HFFc6 (cell line): ENCODE measurements around the gene OLFML3. TPM values are rescaled to one million over a fixed set of nuclear protein-coding genes. Genes with fewer than 3 reads are reported as not detected.

Source experiments
- DNase-seq: peaks from one replicate; pipeline ENCODE4 v3.0.0-alpha.2; 2018
- H3K27ac Mint-ChIP-seq: 2 replicates; pipeline ENCODE4 v1.8.0; 2020; ENCODE audit warnings: mild to moderate bottlenecking, mixed read lengths
- H3K27me3 Mint-ChIP-seq: 2 replicates; pipeline ENCODE4 v1.8.0; 2021; ENCODE audit warnings: mild to moderate bottlenecking, moderate library complexity, mixed read lengths; ENCODE audit not compliant: insufficient read depth
- H3K36me3 Mint-ChIP-seq: 2 replicates; pipeline ENCODE4 v1.8.0; 2021; ENCODE audit warnings: low read depth, mixed read lengths
- H3K4me1 Mint-ChIP-seq: 2 replicates; pipeline ENCODE4 v1.8.0; 2020; ENCODE audit warnings: low read depth, mixed read lengths
- H3K4me3 Mint-ChIP-seq: 2 replicates; pipeline ENCODE4 v1.8.0; 2020; ENCODE audit warnings: mild to moderate bottlenecking, moderate library complexity, mixed read lengths
- H3K9me3 Mint-ChIP-seq: 2 replicates; pipeline ENCODE4 v1.8.0; 2020; ENCODE audit warnings: mild to moderate bottlenecking, mixed read lengths
- total RNA-seq, 6 experiments: library from RNA; stranded (reverse); fragmentation: NEBNext Ultra II Directional; extraction: Animal tissue kit (Norgen Biotek cat#: 25700); gene quantifications; 2 replicates in 1 of 6; 3 replicates in 5 of 6; pipeline ENCODE4 v1.2.3, GENCODE V29; 2021
- TF ChIP-seq, protein P1 (sequence below): fragments of 200-600 bp; sonication (generic); IDR thresholded peaks from 2 replicates; pipeline ENCODE4 v1.5.0; 2021; ENCODE audit warnings: antibody characterized with exemption, mild to moderate bottlenecking

The OLFML3 gene
- total RNA-seq, 6 experiments from 2014 or later = 66.4 to 130 (median 123) TPM

- Mint-ChIP-seq H3K4me3 (no peak overlapping the region), H3K27me3 (peaks cover 5% of the 10 kb centered on the region), H3K36me3 (peaks cover 26% of the 10 kb centered on the region), H3K9me3 (peaks cover 26% of the 10 kb centered on the region), H3K4me1 (peaks cover 12% of the 10 kb centered on the region), H3K27ac (no peak overlapping the region)
- no peak for DNase-seq
- TF ChIP-seq, protein P1, sequence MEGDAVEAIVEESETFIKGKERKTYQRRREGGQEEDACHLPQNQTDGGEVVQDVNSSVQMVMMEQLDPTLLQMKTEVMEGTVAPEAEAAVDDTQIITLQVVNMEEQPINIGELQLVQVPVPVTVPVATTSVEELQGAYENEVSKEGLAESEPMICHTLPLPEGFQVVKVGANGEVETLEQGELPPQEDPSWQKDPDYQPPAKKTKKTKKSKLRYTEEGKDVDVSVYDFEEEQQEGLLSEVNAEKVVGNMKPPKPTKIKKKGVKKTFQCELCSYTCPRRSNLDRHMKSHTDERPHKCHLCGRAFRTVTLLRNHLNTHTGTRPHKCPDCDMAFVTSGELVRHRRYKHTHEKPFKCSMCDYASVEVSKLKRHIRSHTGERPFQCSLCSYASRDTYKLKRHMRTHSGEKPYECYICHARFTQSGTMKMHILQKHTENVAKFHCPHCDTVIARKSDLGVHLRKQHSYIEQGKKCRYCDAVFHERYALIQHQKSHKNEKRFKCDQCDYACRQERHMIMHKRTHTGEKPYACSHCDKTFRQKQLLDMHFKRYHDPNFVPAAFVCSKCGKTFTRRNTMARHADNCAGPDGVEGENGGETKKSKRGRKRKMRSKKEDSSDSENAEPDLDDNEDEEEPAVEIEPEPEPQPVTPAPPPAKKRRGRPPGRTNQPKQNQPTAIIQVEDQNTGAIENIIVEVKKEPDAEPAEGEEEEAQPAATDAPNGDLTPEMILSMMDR = no peak
Measured at GRCh38 chr1:113991467-113991997, 12.3 kb downstream of the OLFML3 start.

- DNase-seq = no peak
- Mint-ChIP-seq H3K27me3 (peaks cover 5% of the 10 kb centered on the region), H3K27ac (no peak overlapping the region), H3K4me3 (no peak overlapping the region), H3K36me3 (peaks cover 22% of the 10 kb centered on the region), H3K9me3 (peaks cover 31% of the 10 kb centered on the region), H3K4me1 (peaks cover 4% of the 10 kb centered on the region)
- TF ChIP-seq, protein P1 = no peak
Measured at GRCh38 chr1:113993072-113993471, 13.8 kb downstream of the OLFML3 start.

- DNase-seq = no peak
- Mint-ChIP-seq H3K27ac (no peak overlapping the region), H3K4me3 (no peak overlapping the region), H3K9me3 (peaks cover 31% of the 10 kb centered on the region), H3K4me1 (peaks cover 9% of the 10 kb centered on the region), H3K36me3 (peaks cover 22% of the 10 kb centered on the region), H3K27me3 (peaks cover 5% of the 10 kb centered on the region)
- TF ChIP-seq, protein P1 = no peak
Measured at GRCh38 chr1:113993766-113994165, 14.5 kb downstream of the OLFML3 start.

DNA sequence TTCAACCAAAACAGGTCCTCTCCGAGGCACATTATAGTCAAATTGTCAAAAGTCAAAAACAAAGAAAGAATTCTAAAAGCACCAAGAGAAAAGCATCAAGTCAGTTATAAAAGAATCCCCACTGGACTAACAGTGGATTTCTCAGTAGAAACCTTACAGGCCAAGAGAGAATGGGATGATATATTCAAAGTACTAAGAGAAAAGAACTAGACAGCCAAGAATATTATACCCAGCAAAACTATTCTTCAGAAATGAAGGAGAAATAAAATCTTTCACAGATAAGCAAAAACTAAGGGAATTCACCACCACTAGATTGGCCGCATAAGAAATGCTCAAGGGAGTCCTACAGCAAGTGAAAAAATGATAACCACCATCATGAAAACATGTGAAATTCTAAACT is 16.1 kb downstream of the OLFML3 start:
- Mint-ChIP-seq H3K4me3 (no peak overlapping the region), H3K27me3 (peaks cover 3% of the 10 kb centered on the region)
- TF ChIP-seq, protein P1 = no peak

DNA sequence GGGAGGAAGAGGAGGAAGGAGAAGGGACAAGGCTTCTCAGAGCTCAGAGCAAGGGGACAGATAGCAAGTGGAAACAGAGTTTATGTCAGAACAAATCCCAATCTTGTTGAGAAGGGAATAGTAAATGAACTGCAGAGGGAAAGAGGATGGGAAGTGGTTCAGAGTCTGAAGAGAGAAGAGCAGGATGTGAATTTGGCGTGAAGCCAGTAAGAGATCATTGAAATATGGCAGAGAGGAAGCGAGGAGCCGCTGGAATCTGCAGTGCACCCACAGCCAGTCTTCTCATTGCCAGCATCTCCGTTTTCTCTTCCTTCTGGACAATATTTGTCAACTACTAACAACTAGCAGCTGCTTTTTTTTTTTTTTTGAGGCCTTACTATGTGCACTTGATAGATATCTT is 19.1 kb downstream of the OLFML3 start:
- Mint-ChIP-seq H3K27ac (no peak overlapping the region), H3K9me3 (peaks cover 31% of the 10 kb centered on the region), H3K4me1 (peaks cover 20% of the 10 kb centered on the region), H3K36me3 (peaks cover 17% of the 10 kb centered on the region), H3K27me3 (peaks cover 2% of the 10 kb centered on the region; the same call in 1 of the 2 replicates), H3K4me3 (no peak overlapping the region)
- TF ChIP-seq, protein P1 = no peak
- DNase-seq = no peak

More for the DNA sequence above, 16.1 kb downstream of the OLFML3 start:
- H3K9me3 Mint-ChIP-seq = peaks cover 31% of the 10 kb centered on the region
- no peak for DNase-seq
- H3K27ac Mint-ChIP-seq = no peak overlapping the region
- H3K36me3 Mint-ChIP-seq = peaks cover 22% of the 10 kb centered on the region
- H3K4me1 Mint-ChIP-seq = peaks cover 9% of the 10 kb centered on the region
